SK-N-SH (cell line): ENCODE data around the gene MAP4K4.

Experiments
- CHD2 ChIP-seq: fragments of 150-350 bp; IDR thresholded peaks from 2 replicates; pipeline ENCODE4 v1.6.1; 2018; ENCODE audit warnings: low read length; ENCODE audit not compliant: partially characterized antibody
- CTCF ChIP-seq: fragments of 200-600 bp; sonication (generic); IDR thresholded peaks from 2 replicates; pipeline ENCODE4 v1.6.1; 2017; ENCODE audit warnings: antibody characterized with exemption, mild to moderate bottlenecking, moderate library complexity
- EZH2phosphoT487 ChIP-seq: fragments of 200-600 bp; sonication (generic); IDR thresholded peaks from 2 replicates; pipeline ENCODE4 v1.6.1; 2017; ENCODE audit warnings: low read depth, mixed run types, mild to moderate bottlenecking, antibody characterized with exemption, moderate library complexity, borderline replicate concordance
- NRF1 ChIP-seq: IDR thresholded peaks from 2 replicates; pipeline ENCODE4 v1.6.1; 2012; ENCODE audit warnings: low read depth, mild to moderate bottlenecking, low read length

DNA sequence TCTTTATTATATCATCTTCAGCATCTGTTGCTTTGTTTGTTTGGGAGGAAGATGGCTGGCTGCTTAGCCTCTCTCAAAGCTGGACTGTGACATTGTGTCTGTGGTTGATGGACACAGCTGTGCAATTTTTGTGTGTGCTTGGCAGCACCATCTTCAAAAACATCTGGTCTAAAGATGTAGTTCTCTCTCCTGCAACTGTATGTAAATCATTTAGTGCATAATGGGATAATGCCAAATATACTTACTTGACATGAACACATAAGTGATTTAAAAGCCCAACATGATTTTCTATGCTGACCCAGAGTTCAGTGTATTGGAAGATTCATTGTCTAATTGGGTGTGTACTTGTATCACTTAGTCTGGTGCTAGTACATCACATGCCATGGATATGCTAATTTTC is 112.2 kb downstream of the MAP4K4 start:
- TF ChIP-seq CTCF, result no peak
- peak; percentile 29 for TF ChIP-seq CHD2
- no peak for TF ChIP-seq NRF1
- TF ChIP-seq EZH2phosphoT487, result no peak
